Activated T-cell treated with anti-CD3 and anti-CD28 coated beads for 4 hours (primary cell): ENCODE data around the gene RBFOX2.

ENCODE experiments used
- DNase-seq: peaks from one replicate; pipeline ENCODE4 v3.0.0-alpha.2; 2020

Gene RBFOX2

GRCh38 chr22:35970616-35971455, 57.8 kb downstream of the RBFOX2 start:
- DNase-seq, result no peak

DNA sequence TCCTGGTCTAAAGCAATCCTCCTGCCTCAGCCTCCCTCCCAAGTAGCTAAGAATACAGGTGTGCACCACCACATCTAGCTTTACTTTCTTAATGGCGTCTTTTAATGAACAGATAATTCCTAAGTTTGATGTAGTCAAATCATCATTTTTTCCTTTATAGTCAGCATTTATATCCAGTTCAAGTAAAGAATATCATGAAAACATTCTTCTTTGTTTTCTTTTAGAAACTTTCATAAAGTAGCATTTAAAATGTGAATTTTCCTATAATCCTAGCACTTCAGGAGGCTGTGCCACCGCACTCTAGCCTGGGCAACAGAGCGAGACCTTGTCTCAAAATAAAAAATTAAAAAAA, 61.6 kb downstream of the RBFOX2 start:
- no peak for DNase-seq

DNA sequence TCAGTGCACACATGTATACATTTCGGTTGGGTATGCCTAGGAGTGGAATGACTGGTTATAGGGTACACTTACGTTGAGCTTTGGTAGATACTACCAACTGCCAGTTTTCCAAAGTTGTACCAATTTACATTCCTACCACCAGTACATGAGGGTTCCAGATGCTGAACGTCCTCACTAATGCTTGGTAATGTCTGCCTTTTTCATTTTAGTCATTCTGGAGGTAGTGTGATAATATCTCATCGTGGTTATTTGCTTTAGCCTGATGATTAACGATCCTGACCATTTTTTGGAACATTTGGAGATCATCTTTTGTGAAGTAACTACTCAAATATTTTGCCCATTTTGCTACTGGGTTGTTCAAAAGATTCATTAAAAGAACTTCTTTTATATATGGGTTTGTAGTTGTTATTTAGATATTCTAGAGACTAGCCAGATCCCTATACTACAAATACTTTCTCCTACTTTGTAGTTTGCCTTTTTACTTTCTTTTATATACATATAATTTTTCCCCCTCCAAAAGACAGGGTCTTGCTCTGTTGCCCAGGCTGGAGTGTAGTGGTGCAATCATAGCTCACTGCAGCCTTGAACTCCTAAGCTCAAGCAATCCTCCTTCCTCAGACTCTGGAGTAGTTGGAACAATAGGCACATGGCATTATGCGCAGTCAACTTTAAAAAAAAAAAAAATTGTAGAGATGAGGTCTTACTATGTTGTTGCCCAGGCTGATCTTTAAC, 62.1 kb downstream of the RBFOX2 start:
- no peak for DNase-seq

- no peak for DNase-seq
Observed at GRCh38 chr22:35963237-35963810, 65.3 kb downstream of the RBFOX2 start.

DNA sequence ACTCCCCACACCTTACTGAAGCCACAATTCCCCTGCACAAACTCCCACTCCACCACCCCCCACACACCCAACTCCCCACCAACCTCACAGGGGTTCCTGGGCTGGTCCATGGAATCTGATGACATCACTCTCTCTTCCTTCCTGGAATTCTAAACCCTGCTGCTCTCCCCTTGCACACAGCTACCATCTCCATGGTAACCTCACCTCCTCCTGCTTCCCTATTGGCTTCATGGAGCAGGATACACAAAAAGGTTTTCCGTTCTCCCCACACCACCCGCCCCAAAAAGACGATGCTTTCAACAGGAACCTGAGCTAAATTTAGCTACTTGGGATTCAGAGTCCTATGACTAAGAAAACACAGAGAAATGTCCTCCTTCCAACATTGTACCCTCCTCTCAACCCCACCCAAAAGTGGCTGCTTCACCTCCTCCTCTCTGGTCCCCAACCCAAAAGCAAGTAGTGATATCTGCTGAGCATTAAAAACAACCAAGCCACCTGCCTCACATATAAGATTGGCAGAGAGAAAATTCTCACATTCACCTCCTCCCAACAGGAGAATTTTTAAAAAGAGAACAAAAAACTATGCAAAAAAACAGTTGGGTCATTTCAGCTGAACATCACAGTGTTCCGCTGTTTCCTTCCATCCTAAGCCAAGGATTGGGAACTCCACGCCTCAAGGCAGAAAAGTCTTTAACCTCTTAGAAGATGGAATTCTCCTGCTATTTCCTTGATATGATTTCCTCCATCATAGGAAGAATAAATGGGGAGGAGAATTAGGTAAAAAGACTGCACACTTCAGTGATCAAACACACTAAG, 66.9 kb downstream of the RBFOX2 start:
- no peak for DNase-seq

GRCh38 chr22:35960854-35961253, 67.8 kb downstream of the RBFOX2 start:
- DNase-seq, result no peak

- no peak for DNase-seq
Observed at GRCh38 chr22:35959121-35959800, 69.4 kb downstream of the RBFOX2 start.

GRCh38 chr22:35958334-35958733, 70.3 kb downstream of the RBFOX2 start:
- DNase-seq, result no peak

- no peak for DNase-seq
Observed at GRCh38 chr22:35957589-35957988, 71.0 kb downstream of the RBFOX2 start.

GRCh38 chr22:35956850-35957249, 71.8 kb downstream of the RBFOX2 start:
- no peak for DNase-seq

- no peak for DNase-seq
Observed at GRCh38 chr22:35955546-35955945, 73.1 kb downstream of the RBFOX2 start.

DNA sequence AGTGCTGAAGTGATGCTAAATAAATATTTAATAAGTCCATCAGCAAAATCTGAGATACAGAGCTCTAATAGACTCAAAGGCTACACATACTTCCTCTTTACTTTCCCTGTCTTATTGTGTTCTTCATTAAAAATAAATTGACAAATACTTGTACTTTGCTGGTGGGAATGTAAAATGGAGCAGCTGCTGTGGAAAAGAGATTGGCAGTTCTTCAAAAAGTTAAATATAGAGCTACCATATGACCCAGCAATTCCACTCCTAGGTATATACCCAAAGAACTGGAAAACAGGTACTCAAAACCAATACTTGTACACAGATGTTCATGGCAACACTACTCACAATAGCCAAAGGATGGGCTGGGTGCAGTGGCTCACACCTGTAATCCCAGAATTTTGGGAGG, 76.0 kb downstream of the RBFOX2 start:
- no peak for DNase-seq

GRCh38 chr22:35950262-35950661, 78.4 kb downstream of the RBFOX2 start:
- no peak for DNase-seq

GRCh38 chr22:35949243-35949642, 79.4 kb downstream of the RBFOX2 start:
- DNase-seq, result no peak

DNA sequence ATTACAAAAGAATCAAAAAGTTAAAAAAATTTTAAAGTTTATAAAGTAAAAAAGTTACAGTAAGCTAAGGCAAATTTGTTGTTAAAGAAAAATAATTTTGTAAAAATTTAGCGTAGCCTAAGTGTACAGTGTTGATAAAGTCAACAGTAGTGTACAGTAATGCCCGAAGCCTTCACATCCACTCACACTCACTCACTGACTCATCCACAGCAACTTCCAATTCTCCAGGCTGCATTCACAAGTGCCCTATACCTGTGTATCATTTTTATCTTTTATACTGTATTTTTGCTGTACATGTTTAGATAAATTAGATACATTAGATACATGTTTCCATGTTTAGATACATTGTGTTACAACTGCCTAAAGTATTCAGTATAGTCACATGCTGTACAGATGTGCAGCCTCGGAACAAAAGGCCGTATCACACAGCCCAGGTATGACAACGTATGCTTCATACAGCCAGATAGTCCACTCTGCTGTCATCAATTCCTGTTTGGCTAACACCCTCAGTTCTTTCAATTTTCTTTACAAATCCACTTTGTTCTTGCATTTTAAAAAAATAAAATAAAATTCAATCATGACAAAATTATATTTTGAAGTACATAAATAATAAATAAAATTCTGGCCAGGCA, 80.7 kb downstream of the RBFOX2 start:
- DNase-seq, result no peak

DNA sequence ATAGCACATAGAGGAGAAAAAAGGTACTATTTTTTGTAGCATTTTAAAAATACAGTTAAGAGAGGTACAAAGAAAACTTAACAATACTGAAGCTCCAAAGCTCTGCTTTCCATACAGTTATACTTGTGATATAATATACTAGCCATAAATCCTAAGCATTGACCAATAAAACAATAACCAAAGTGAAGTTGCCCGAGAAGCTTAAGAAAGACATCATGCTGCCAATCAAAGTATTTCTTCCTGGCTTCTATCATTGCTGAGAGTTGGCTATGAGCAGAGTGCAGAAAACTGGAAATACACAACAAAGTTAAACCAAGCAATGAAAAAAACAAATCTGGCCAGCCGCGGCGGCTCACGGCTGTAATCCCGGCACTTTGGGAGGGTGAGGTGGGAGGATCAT, 84.2 kb downstream of the RBFOX2 start:
- DNase-seq, result no peak

DNA sequence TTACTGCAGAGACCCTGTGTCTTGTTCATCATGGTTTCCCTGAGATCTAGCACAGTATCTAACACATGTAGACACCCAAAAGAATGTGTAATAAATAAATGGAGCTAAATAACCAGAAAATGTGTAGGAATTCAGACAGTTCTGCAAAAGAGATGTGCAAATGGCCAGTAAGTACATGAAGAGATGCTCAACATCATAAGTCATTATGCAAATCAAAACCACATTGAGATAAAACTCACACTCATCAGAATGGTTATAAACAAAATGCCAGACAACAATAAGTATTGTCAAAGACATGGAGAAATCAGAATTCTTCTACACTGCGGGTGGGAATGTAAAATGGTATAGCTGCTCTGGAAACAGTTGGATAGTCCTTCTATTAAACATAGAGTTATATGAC, 88.5 kb downstream of the RBFOX2 start:
- no peak for DNase-seq

- no peak for DNase-seq
Observed at GRCh38 chr22:35938226-35938625, 90.4 kb downstream of the RBFOX2 start.

DNA sequence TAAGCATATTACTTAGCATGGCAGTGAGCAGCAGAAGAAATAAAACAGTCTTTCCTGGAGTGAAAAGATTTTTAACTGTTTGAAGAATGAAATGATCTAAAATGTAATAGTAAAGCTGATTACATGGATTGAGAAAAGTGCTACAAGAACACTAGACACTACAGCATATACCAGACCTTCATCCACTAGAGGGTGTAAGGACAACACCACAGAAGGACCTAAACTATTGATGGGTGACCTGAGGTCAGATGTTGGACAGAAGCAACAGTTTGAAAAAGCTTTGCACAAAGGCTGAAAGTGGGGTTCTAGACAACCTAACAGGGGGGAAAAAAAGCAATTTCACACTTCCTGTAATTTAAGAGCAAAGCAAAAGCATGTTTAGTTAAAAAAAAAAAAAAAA, 97.7 kb downstream of the RBFOX2 start:
- DNase-seq, result no peak

DNA sequence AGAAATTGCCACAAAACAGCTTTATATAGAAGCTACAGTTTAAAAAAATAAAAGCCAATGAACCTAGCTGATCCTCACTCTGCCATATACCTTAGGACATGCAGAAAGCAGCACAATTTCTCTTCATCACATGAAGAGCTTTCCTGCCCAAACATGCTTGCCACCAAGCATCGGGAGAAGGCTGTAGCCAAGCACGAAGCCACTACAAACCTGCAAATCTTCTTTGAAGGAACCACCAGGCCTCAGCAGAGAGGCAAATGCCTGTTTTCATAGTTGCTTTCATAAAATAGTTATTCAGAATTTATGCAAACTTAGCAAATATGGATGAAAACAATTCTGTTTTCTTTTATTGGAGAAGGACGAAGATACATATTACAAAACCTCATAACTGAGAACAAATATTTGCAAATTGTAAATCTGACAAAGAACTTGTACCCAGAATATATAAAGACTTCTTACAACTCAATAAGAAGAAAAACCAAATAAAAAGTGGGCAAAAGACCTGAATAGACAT, 100.3 kb downstream of the RBFOX2 start:
- no peak for DNase-seq

DNA sequence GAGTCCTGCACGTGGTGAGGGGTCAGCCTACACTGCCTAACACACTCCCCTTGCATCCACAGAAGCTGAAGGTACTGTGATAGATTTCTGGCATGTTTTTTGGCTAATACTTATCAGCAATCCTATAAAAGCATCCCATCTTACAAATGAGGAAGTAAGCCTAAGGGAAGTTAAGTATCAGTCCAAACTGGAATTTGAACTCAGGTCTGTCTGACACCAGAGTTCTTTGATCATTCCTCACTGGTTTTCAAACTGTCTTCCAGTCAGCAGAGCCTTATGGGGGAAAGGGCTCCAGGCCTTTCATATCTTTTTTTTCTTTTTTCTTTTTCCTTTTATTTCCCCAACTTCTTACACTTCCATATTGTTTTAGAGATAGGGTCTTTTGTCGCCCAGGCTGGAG, 105.6 kb downstream of the RBFOX2 start:
- no peak for DNase-seq

GRCh38 chr22:35921777-35922176, 106.8 kb downstream of the RBFOX2 start:
- DNase-seq, result peak; percentile 18
